Measurements from ENCODE around the gene TPMT. TPM values are rescaled to one million over a fixed set of nuclear protein-coding genes. Genes with fewer than 3 reads are reported as not detected.

Gene TPMT
- polyA plus RNA-seq, 2 of the 4 experiments (the other 2 are of a cell fraction): 11.2 to 16.5 TPM

GRCh38 chr6:18107061-18107460, 47.8 kb downstream of the TPMT start (continued):
- TF ChIP-seq REST (IDR thresholded peaks at IDR 0.05) (no peak), HES2 (IDR thresholded peaks at IDR 0.05) (no peak), KDM1A (IDR thresholded peaks at IDR 0.05; ENCODE audit: low read depth) (no peak), RCOR1 (IDR thresholded peaks at IDR 0.05; ENCODE audit: low read depth, low read length) (no peak), RAD21 (conservative IDR thresholded peaks at IDR 0.05 in 1 of 2, IDR thresholded peaks at IDR 0.05 in 1 of 2) (no peak)

- no peak overlapping the region for H3K4me2 ChIP-seq
- H3K9me3 ChIP-seq: peaks cover 10% of the 10 kb centered on the region
- ChIA-PET CTCF (no interaction called here), POLR2A (no interaction called here)
- no peak overlapping the region for H3K4me3 ChIP-seq
- ATAC-seq: no peak
- no peak overlapping the region for H3K27ac ChIP-seq
- DNase-seq (ENCODE audit: low read depth in 1 of 2, low spot score in 1 of 2): no peak
- no peaks in the 10 kb centered on the region for H3K4me1 ChIP-seq
- FAIRE-seq: no peak
- 71% methylated on average over 6 of the region's 6 CpGs for WGBS (ENCODE audit: missing lambda C conversion rate)
- TF ChIP-seq RFX5 (IDR thresholded peaks at IDR 0.05) (no peak), ATOH8 (CRISPR knock-in tag; IDR thresholded peaks at IDR 0.05; ENCODE audit: low read depth) (no peak), POLR2AphosphoS2 (conservative IDR thresholded peaks at IDR 0.05; ENCODE audit: low read length) (no peak), ZC3H11A (IDR thresholded peaks at IDR 0.05) (no peak)
These were observed 51.9 kb downstream of the TPMT start for GRCh38 chr6:18102783-18103509.

GRCh38 chr6:18101873-18102272, 53.0 kb downstream of the TPMT start:
- FAIRE-seq (no peak), ATAC-seq (no peak), DNase-seq (ENCODE audit: low read depth in 1 of 2, low spot score in 1 of 2) (no peak)
- 92% methylated on average over 2 of the region's 2 CpGs for WGBS (ENCODE audit: missing lambda C conversion rate)
- Histone ChIP-seq H3K9me3 (peaks cover 3% of the 10 kb centered on the region; the same call in 1 of the 3 replicates), H3K4me2 (no peak overlapping the region), H3K4me1 (no peaks in the 10 kb centered on the region), H3K27ac (no peak overlapping the region), H3K4me3 (no peak overlapping the region)
- ChIA-PET CTCF (no interaction called here), POLR2A (no interaction called here)
- no peak for TF ChIP-seq HMGXB4 (CRISPR knock-in tag; IDR thresholded peaks at IDR 0.05; ENCODE audit: borderline replicate concordance)
- no peak for TF ChIP-seq TFCP2L1 (CRISPR knock-in tag; IDR thresholded peaks at IDR 0.05)
- TF ChIP-seq GATA3 (IDR thresholded peaks at IDR 0.05; ENCODE audit: borderline replicate concordance): no peak
- TF ChIP-seq MAZ (IDR thresholded peaks at IDR 0.05; ENCODE audit: borderline replicate concordance, low read depth, low read length): no peak
- no peak for TF ChIP-seq BCL3 (IDR thresholded peaks at IDR 0.05)

Measured in A549 (cell line).